Measurements from ENCODE around the gene SIN3A.

DNA sequence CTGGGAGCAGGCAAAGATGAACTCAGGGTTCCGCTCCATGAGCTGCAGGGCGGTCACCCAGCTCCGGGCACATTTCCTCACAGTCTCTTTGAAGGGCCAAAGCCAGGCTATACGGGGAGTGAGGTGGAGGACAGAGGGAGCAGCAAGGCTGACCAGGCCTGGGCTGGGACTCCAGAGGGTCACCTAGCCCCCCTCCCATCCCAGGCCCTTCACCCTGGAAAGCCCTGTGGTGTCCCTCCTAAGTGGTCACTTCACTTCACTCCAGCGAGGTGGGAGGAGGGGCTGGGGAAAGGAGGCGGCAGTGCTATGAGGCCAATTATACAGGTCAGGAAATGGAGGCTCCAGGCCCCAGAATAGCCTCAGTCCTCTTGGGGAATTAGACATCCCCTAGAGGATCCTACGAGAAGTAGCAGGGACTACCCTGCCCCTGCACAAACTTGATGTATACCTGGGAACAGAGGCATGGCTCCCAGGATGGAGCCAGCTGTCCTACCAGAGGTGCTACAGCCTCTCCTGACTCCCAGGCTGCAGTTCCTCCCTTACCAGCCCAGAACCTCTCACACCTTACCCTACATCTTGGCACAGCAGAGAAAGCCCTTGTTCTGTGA, 88.7 kb downstream of the SIN3A start:
- TF ChIP-seq, protein P1, sequence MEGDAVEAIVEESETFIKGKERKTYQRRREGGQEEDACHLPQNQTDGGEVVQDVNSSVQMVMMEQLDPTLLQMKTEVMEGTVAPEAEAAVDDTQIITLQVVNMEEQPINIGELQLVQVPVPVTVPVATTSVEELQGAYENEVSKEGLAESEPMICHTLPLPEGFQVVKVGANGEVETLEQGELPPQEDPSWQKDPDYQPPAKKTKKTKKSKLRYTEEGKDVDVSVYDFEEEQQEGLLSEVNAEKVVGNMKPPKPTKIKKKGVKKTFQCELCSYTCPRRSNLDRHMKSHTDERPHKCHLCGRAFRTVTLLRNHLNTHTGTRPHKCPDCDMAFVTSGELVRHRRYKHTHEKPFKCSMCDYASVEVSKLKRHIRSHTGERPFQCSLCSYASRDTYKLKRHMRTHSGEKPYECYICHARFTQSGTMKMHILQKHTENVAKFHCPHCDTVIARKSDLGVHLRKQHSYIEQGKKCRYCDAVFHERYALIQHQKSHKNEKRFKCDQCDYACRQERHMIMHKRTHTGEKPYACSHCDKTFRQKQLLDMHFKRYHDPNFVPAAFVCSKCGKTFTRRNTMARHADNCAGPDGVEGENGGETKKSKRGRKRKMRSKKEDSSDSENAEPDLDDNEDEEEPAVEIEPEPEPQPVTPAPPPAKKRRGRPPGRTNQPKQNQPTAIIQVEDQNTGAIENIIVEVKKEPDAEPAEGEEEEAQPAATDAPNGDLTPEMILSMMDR (IDR thresholded peaks at IDR 0.05; ENCODE audit: insufficient read depth, low read depth, low read length), result no peak
- TF ChIP-seq EZH2 (IDR thresholded peaks at IDR 0.05; ENCODE audit: insufficient read depth, low read length), result no peak
